Upper lobe of left lung (tissue), 6 donors: Measurements from ENCODE around the gene PFN3. TPM values are rescaled to one million over a fixed set of nuclear protein-coding genes. Genes with fewer than 3 reads are reported as not detected.
"Not testable (repeated sequence)": the region's sequence is repeated elsewhere in the genome, so short reads cannot be mapped to it uniquely, and the experiment has no call there.

ENCODE experiments used
- ATAC-seq, 2 donors: fragments of 200-7000 bp; cut with Tn5 transposase; one replicate each; pipeline ENCODE4 v1.9.1; 2022; ENCODE audit warnings: mild to moderate bottlenecking in 2 of 2, moderate library complexity in 2 of 2; ENCODE audit not compliant: low FRiP score in 2 of 2
- DNase-seq, 2 donors: peaks; one replicate each; pipeline ENCODE4 v3.0.0-alpha.2; 2019 to 2020
- H3K27ac ChIP-seq, 4 donors: fragments of 200-600 bp; sonication (generic); one replicate each; pipeline ENCODE4 v1.5.1; 2016 to 2019
- H3K27me3 ChIP-seq, 4 donors: fragments of 200-600 bp; sonication (generic); one replicate each; pipeline ENCODE4 v1.5.1; 2017 to 2019
- H3K36me3 ChIP-seq, 4 donors: fragments of 200-600 bp; sonication (generic); one replicate each; pipeline ENCODE4 v1.5.1; 2016 to 2019
- H3K4me1 ChIP-seq, 4 donors: fragments of 200-600 bp; sonication (generic); one replicate each; pipeline ENCODE4 v1.5.1; 2018 to 2019
- H3K4me3 ChIP-seq, 4 donors: fragments of 200-600 bp; sonication (generic); one replicate each; pipeline ENCODE4 v1.5.1; 2017 to 2019; ENCODE audit warnings: mild to moderate bottlenecking in 2 of 4, moderate library complexity in 1 of 4
- H3K9me3 ChIP-seq, 4 donors: fragments of 200-600 bp; sonication (generic); one replicate each; pipeline ENCODE4 v1.5.1; 2018 to 2019
- CTCF ChIP-seq, 6 experiments: fragments of 450-650 bp in 4 of 6; fragments of 200-600 bp in 2 of 6; sonication (generic) in 2 of 6; IDR thresholded peaks; one replicate each; pipeline ENCODE4 v1.5.1; 2016 to 2019; ENCODE audit warnings: antibody characterized with exemption in 6 of 6
- EP300 ChIP-seq, 4 donors: sonication (generic); formaldehyde crosslinking; IDR thresholded peaks; one replicate each; pipeline ENCODE4 v1.5.1; 2017; ENCODE audit warnings: antibody characterized with exemption in 4 of 4, control low read depth in 2 of 4
- POLR2A ChIP-seq, 4 donors: fragments of 450-650 bp; IDR thresholded peaks; one replicate each; pipeline ENCODE4 v1.5.1; 2016 to 2017; ENCODE audit warnings: antibody characterized with exemption in 4 of 4, mild to moderate bottlenecking in 2 of 4
- POLR2AphosphoS5 ChIP-seq, 2 donors: sonication (generic); formaldehyde crosslinking; IDR thresholded peaks; one replicate each; pipeline ENCODE4 v1.5.1; 2017; ENCODE audit warnings: antibody characterized with exemption in 2 of 2
- WGBS, 2 donors: methylation state at CpG; one replicate each; pipeline ENCODE4 v1.1.5; 2017 to 2018; 5-methylcytosine and 5-hydroxymethylcytosine counted together
- total RNA-seq, 6 donors: library from RNA; depleted of rRNA in 4 of 6; stranded (reverse); fragments of >200 nt in 4 of 6; gene quantifications; one replicate each; pipeline versions ENCODE4 v1.1.0 to v1.2.1, GENCODE V29; 2016 to 2021
- donor health status: DM: no; HTN: no; CAD: no; lungs with moderate emphysema.
- donor health status: DM: no; HTN: yes; CAD: no; lungs with severe emphysema.

The PFN3 gene
- total RNA-seq, 6 donors from 2014 or later: not detected

DNA sequence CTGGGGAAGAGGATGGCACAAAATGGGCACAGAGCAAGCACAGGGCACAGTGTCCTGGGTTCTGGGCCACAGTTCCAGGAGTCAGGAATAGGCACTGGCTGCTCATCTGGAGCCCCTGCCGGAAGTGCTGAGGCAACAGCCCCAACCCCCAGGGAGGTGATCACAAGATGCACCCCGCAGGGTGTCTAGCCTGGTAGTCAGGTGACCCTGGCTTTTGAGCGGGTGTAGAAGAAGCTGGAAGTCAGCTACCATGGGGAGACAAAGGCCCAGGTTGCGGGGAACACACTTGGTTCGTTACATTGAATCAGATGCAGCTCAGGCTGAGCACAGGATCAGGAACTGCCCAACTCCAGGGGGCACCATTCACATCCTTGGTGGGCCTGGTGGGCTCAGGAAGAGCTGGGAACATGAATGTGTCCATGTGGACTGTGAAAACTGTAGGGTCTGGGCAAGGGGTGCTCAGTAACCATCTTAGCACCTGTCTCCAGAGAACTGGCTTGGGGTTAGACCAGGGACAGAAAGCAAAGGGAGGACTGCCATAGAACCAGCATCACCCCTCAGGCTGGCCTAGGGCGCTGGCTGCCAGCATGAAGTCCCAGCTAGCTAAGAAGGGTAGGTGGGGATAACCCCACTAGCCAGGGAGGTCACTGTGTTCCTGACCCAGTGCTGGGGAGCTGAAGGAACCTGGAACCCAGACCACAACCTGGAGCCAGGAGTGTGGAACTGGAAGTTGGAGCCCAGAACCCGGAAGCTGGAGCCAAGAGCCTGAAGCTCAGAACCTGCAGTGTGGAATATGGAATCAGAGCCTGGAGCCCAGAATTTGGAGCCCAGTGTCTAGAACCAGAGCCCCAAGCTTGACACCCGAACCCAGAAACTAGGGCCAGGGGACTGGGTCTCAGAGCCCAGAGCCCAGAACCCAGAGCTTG lies 22.3 kb downstream of the PFN3 start:
- Histone ChIP-seq H3K4me3 (no peak overlapping the region), H3K36me3 (no peaks in the 10 kb centered on the region), H3K9me3 (no peaks in the 10 kb centered on the region), H3K27me3 (no peaks in the 10 kb centered on the region), H3K4me1 (peaks cover 0 to 1% (median 0%) of the 10 kb centered on the region in 4 donors), H3K27ac (no peak overlapping the region)
- ATAC-seq: no peak
- WGBS, 2 donors: 83 to 87% methylated on average over 6 to 8 of the region's 8 CpGs
- no peak for DNase-seq
- TF ChIP-seq POLR2A (IDR thresholded peaks at IDR 0.05) (no peak), EP300 (IDR thresholded peaks at IDR 0.05) (no peak), CTCF (IDR thresholded peaks at IDR 0.05) (no peak), POLR2AphosphoS5 (IDR thresholded peaks at IDR 0.05) (no peak)

GRCh38 chr5:177376107-177376506 lies 24.4 kb downstream of the PFN3 start:
- 80 to 91% methylated on average over 11 of the region's 11 CpGs for WGBS, 2 donors
- Histone ChIP-seq H3K27ac (no peak overlapping the region), H3K4me3 (no peak overlapping the region), H3K4me1 (peaks cover 13 to 21% (median 16%) of the 10 kb centered on the region in 4 donors), H3K36me3 (no peaks in the 10 kb centered on the region), H3K27me3 (no peaks in the 10 kb centered on the region), H3K9me3 (no peaks in the 10 kb centered on the region)
- TF ChIP-seq POLR2A (IDR thresholded peaks at IDR 0.05) (no peak), POLR2AphosphoS5 (IDR thresholded peaks at IDR 0.05) (no peak), EP300 (IDR thresholded peaks at IDR 0.05) (no peak), CTCF (IDR thresholded peaks at IDR 0.05) (no peak)
- DNase-seq (no peak), ATAC-seq (no peak)

DNA sequence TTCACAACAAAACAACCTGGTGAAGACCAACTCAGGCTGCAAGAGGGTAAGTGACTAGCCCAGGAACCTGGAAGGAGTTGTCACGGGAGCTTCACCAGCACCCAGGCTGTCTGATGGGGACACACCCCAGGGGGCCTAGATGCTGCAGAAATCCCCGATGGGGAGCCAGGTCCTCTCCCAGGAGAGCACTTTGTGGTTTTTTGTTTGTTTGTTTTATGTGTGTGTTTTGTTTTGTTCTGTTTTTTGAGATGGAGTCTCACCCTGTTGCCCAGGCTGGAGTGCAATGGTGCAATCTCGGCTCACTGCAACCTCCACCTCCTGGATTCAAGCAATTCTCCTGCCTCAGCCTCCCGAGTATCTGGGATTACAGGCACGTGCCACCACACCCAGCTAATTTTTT lies 24.9 kb downstream of the PFN3 start:
- H3K4me3 ChIP-seq, H3K27me3 ChIP-seq, H3K9me3 ChIP-seq, DNase-seq, H3K36me3 ChIP-seq, ATAC-seq, H3K27ac ChIP-seq: not testable (repeated sequence)
- peaks cover 15 to 27% (median 17%) of the 10 kb centered on the region in 4 donors for H3K4me1 ChIP-seq
- 74 to 77% methylated on average over 5 of the region's 5 CpGs for WGBS, 2 donors

- ATAC-seq (no peak), DNase-seq (no peak)
- Histone ChIP-seq H3K27me3 (no peaks in the 10 kb centered on the region), H3K27ac (no peak overlapping the region), H3K36me3 (no peaks in the 10 kb centered on the region), H3K4me3 (no peak overlapping the region), H3K4me1 (peaks cover 16 to 32% (median 21%) of the 10 kb centered on the region in 4 donors), H3K9me3 (no peaks in the 10 kb centered on the region)
- no peak for TF ChIP-seq POLR2A (IDR thresholded peaks at IDR 0.05)
- no peak for TF ChIP-seq CTCF (IDR thresholded peaks at IDR 0.05)
- TF ChIP-seq POLR2AphosphoS5 (IDR thresholded peaks at IDR 0.05): no peak
- TF ChIP-seq EP300 (IDR thresholded peaks at IDR 0.05): no peak
- WGBS, 2 donors: 78 to 81% methylated on average over 5 of the region's 5 CpGs
Measured at GRCh38 chr5:177374211-177374610, 26.2 kb downstream of the PFN3 start.

DNA sequence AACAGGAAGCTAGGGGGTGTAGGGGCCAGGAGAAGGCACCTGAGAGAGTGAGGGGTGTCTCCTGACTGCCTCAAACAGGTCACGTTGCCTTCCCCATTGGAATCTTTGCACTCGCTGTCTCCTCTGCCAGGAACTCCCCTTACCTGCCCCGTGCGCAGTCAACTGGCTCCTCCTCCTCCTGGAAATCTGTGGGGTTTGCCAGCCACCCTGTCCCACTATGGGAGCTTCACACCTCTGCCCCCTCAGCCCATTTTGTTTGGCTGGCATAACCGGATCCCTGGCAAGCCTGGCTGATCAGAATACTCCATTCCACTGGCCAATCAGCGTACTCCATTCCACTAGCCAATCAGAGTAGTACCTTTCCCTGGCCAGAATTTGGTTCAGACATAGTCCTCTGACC lies 26.7 kb downstream of the PFN3 start:
- DNase-seq: no peak
- Histone ChIP-seq H3K4me3 (no peak overlapping the region), H3K4me1 (peaks cover 16 to 32% (median 21%) of the 10 kb centered on the region in 4 donors), H3K27ac (peak overlapping the region in 1 of 4 donors; percentile 40), H3K27me3 (no peaks in the 10 kb centered on the region), H3K9me3 (no peaks in the 10 kb centered on the region), H3K36me3 (no peaks in the 10 kb centered on the region)
- 58 to 70% methylated on average over 6 of the region's 6 CpGs for WGBS, 2 donors
- ATAC-seq: no peak
- TF ChIP-seq POLR2A (IDR thresholded peaks at IDR 0.05) (no peak), CTCF (IDR thresholded peaks at IDR 0.05) (no peak), POLR2AphosphoS5 (IDR thresholded peaks at IDR 0.05) (no peak), EP300 (IDR thresholded peaks at IDR 0.05) (no peak)
